Measurements from ENCODE around the gene ATG3. TPM values are rescaled to one million over a fixed set of nuclear protein-coding genes. Genes with fewer than 3 reads are reported as not detected.

Gene ATG3
- total and polyA plus RNA-seq, 2 donors (not counting 1 experiment from before 2014, with no cell fraction given), result 65.2 to 92.2 TPM

- Histone ChIP-seq H2AFZ (ENCODE audit: low read length) (peak overlapping the region; percentile 85), H3K27me3 (ENCODE audit: control insufficient read depth, insufficient read depth, low read length) (no peaks in the 10 kb centered on the region), H3K27ac (ENCODE audit: insufficient read depth, low read length) (peak overlapping the region; percentile 94), H4K20me1 (ENCODE audit: control insufficient read depth, extremely low read depth, insufficient read depth, low read length) (no peaks in the 10 kb centered on the region), H3K4me3 (replicated peaks in 1 of 4; ENCODE audit: control extremely low read depth in 1 of 4, insufficient read depth in 1 of 4, low read depth in 3 of 4, low read length in 4 of 4) (peak overlapping the region; percentile 86 to 98 (median 95)), H3K79me2 (ENCODE audit: control insufficient read depth, insufficient read depth, low read length) (peaks cover 42% of the 10 kb centered on the region), H3K36me3 (ENCODE audit: control insufficient read depth, insufficient read depth, low read length) (no peaks in the 10 kb centered on the region), H3K4me2 (ENCODE audit: extremely low read depth, insufficient read depth, low read length) (peak overlapping the region; percentile 42), H3K4me1 (ENCODE audit: control insufficient read depth, extremely low read depth, insufficient read depth, low read length) (peaks cover 9% of the 10 kb centered on the region), H3K9me3 (ENCODE audit: control insufficient read depth, insufficient read depth, low read depth, low read length) (no peaks in the 10 kb centered on the region), H3K9ac (ENCODE audit: insufficient read depth, low read length) (peak overlapping the region; percentile 81)
- TF ChIP-seq CTCF (conservative IDR thresholded peaks at IDR 0.05 in 1 of 2, IDR thresholded peaks at IDR 0.05 in 1 of 2; ENCODE audit: low read depth in 1 of 2, low read length in 2 of 2) (no peak), EZH2 (IDR thresholded peaks at IDR 0.05; ENCODE audit: low read length, missing control alignments) (no peak)
- DNase-seq (ENCODE audit: low read depth in 2 of 2), result no peak
Measured at GRCh38 chr3:112561484-112561733, 353 bp downstream of the ATG3 start.

- H3K27ac ChIP-seq (ENCODE audit: insufficient read depth, low read length), result peak overlapping the region; percentile 94
- no peaks in the 10 kb centered on the region for H3K27me3 ChIP-seq (ENCODE audit: control insufficient read depth, insufficient read depth, low read length)
- H4K20me1 ChIP-seq (ENCODE audit: control insufficient read depth, extremely low read depth, insufficient read depth, low read length), result no peaks in the 10 kb centered on the region
- peaks cover 9% of the 10 kb centered on the region for H3K4me1 ChIP-seq (ENCODE audit: control insufficient read depth, extremely low read depth, insufficient read depth, low read length)
- peak overlapping the region; percentile 85 for H2AFZ ChIP-seq (ENCODE audit: low read length)
- H3K4me2 ChIP-seq (ENCODE audit: extremely low read depth, insufficient read depth, low read length), result peak overlapping the region; percentile 42
- DNase-seq (ENCODE audit: low read depth in 2 of 2), result peak; percentile 88
- peak overlapping the region; percentile 81 for H3K9ac ChIP-seq (ENCODE audit: insufficient read depth, low read length)
- no peaks in the 10 kb centered on the region for H3K36me3 ChIP-seq (ENCODE audit: control insufficient read depth, insufficient read depth, low read length)
- H3K4me3 ChIP-seq (replicated peaks in 1 of 4; ENCODE audit: control extremely low read depth in 1 of 4, insufficient read depth in 1 of 4, low read depth in 3 of 4, low read length in 4 of 4), result peak overlapping the region; percentile 86 to 98 (median 95)
- TF ChIP-seq EZH2 (IDR thresholded peaks at IDR 0.05; ENCODE audit: low read length, missing control alignments) (no peak), CTCF (conservative IDR thresholded peaks at IDR 0.05 in 1 of 2, IDR thresholded peaks at IDR 0.05 in 1 of 2; ENCODE audit: low read depth in 1 of 2, low read length in 2 of 2) (no peak)
- no peaks in the 10 kb centered on the region for H3K9me3 ChIP-seq (ENCODE audit: control insufficient read depth, insufficient read depth, low read depth, low read length)
- peaks cover 44% of the 10 kb centered on the region for H3K79me2 ChIP-seq (ENCODE audit: control insufficient read depth, insufficient read depth, low read length)
Measured at GRCh38 chr3:112560721-112561483, 860 bp downstream of the ATG3 start.

GRCh38 chr3:112560307-112560706, 1.5 kb downstream of the ATG3 start:
- peak in 1 of 2 donors; percentile 5 for DNase-seq (ENCODE audit: low read depth in 2 of 2)
- peak overlapping the region; percentile 86 to 98 (median 95) for H3K4me3 ChIP-seq (replicated peaks in 1 of 4; ENCODE audit: control extremely low read depth in 1 of 4, insufficient read depth in 1 of 4, low read depth in 3 of 4, low read length in 4 of 4)
- H3K4me1 ChIP-seq (ENCODE audit: control insufficient read depth, extremely low read depth, insufficient read depth, low read length), result peaks cover 9% of the 10 kb centered on the region
- H3K4me2 ChIP-seq (ENCODE audit: extremely low read depth, insufficient read depth, low read length), result peak overlapping the region; percentile 42
- H4K20me1 ChIP-seq (ENCODE audit: control insufficient read depth, extremely low read depth, insufficient read depth, low read length), result no peaks in the 10 kb centered on the region
- H2AFZ ChIP-seq (ENCODE audit: low read length), result no peak overlapping the region
- no peaks in the 10 kb centered on the region for H3K9me3 ChIP-seq (ENCODE audit: control insufficient read depth, insufficient read depth, low read depth, low read length)
- H3K27me3 ChIP-seq (ENCODE audit: control insufficient read depth, insufficient read depth, low read length), result no peaks in the 10 kb centered on the region
- peak overlapping the region; percentile 94 for H3K27ac ChIP-seq (ENCODE audit: insufficient read depth, low read length)
- H3K36me3 ChIP-seq (ENCODE audit: control insufficient read depth, insufficient read depth, low read length), result no peaks in the 10 kb centered on the region
- H3K79me2 ChIP-seq (ENCODE audit: control insufficient read depth, insufficient read depth, low read length), result peaks cover 49% of the 10 kb centered on the region
- peak overlapping the region; percentile 0 for H3K9ac ChIP-seq (ENCODE audit: insufficient read depth, low read length)
- no peak for TF ChIP-seq EZH2 (IDR thresholded peaks at IDR 0.05; ENCODE audit: low read length, missing control alignments)
- TF ChIP-seq CTCF (conservative IDR thresholded peaks at IDR 0.05 in 1 of 2, IDR thresholded peaks at IDR 0.05 in 1 of 2; ENCODE audit: low read depth in 1 of 2, low read length in 2 of 2), result no peak
